ENCODE data around the gene TREX2. TPM values are rescaled to one million over a fixed set of nuclear protein-coding genes. Genes with fewer than 3 reads are reported as not detected.

The TREX2 gene
- total RNA-seq, 1 donor from 2014 or later = 1.9 TPM

DNA sequence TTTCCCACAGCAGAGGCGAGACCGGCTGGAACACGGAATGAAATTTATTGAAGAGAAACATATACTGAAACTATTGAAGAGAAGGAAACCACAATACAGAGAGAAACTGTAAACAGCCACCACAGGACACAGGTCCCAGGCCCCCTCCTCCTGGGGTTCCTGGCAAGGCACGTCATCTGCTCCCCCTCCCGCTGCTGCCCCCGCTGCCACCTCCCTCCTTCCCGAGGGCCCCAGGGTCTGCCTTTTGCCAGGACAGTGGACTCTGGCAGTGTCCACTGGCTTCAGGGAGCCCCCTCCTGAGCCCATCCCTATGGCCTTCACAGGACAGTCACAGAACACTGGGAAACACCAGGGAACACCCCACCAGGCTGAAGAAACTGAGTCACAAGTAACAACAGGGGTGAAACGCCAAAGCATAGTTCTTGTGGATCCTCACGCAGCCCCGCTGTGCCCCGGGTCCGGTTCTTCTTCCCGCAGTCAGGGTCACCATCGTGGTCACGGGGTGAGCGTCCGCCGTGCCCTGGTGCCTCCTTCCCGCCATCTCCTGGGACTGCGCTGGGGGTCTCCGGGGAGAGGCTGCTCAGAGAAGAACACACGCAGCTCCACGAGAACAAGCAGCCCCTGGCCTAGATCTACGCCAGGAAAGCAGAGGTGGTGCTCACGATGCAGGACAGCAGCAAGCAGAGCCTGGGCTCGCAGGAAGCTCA, 50.1 kb downstream of the TREX2 start:
- peak overlapping the region; percentile 35 for H3K4me3 Mint-ChIP-seq
- H3K4me1 Mint-ChIP-seq = peaks cover 16% of the 10 kb centered on the region
- H3K27me3 Mint-ChIP-seq = no peaks in the 10 kb centered on the region
- H3K27ac Mint-ChIP-seq = no peak overlapping the region
- DNase-seq = peak; percentile 64
- H3K36me3 Mint-ChIP-seq (ENCODE audit: low read depth) = no peaks in the 10 kb centered on the region
- intact Hi-C loops (cut with micrococcal nuclease) = no loop called here
- H3K9me3 Mint-ChIP-seq = no peaks in the 10 kb centered on the region

DNA sequence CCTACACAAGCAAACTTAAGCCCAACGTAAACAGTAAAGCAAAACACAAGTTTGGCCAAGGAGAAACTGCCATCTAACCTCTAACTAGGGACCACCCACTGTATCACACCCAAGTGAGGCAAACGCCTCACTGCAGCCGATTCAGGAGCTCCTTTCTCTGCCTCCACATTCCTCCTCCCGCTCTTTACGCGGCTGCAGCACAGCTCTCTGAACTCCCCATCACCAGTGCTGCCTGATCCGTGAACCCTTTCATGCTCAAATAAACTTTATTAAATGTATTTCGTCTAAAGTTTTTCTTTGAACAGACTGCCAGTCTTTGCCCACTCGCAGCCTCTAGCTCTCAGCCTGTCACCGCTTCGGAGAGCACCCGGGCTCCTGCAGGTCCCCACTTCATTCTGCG, 51.2 kb downstream of the TREX2 start:
- intact Hi-C loops (cut with micrococcal nuclease) = no loop called here

More for the DNA sequence above, 51.2 kb downstream of the TREX2 start:
- DNase-seq = no peak
- Mint-ChIP-seq H3K9me3 (no peaks in the 10 kb centered on the region), H3K4me1 (peaks cover 15% of the 10 kb centered on the region), H3K27ac (no peak overlapping the region), H3K27me3 (no peaks in the 10 kb centered on the region), H3K36me3 (ENCODE audit: low read depth) (no peaks in the 10 kb centered on the region), H3K4me3 (no peak overlapping the region)

Other genes with a start within 250 kb of the TREX2 start
- gene PNMA6F, start 124.3 kb downstream of the TREX2 start, total RNA-seq = not detected in 2 replicates
- gene ZNF275, start 111.9 kb downstream of the TREX2 start, total RNA-seq = 20.1 and 22.1 TPM in 2 replicates
- not detected in 2 replicates for gene PNMA6E, start 44.7 kb downstream of the TREX2 start, total RNA-seq
- 1.5 and 1.7 TPM in 2 replicates for gene ZFP92, start 34.6 kb downstream of the TREX2 start, total RNA-seq
- 75.7 and 79.4 TPM in 2 replicates for gene HAUS7, start 24.5 kb upstream of the TREX2 start, total RNA-seq
- gene BGN, start 48.9 kb upstream of the TREX2 start, total RNA-seq = not detected in 2 replicates
- gene ATP2B3, start 71.6 kb upstream of the TREX2 start, total RNA-seq = not detected in 2 replicates
- gene CCNQ, start 153.1 kb upstream of the TREX2 start, total RNA-seq = 27.3 and 28.7 TPM in 2 replicates
- 0.19 and 0.24 TPM in 2 replicates for gene DUSP9, start 201.1 kb upstream of the TREX2 start, total RNA-seq
- 0.36 and 0.84 TPM in 2 replicates for gene PNCK, start 227.8 kb upstream of the TREX2 start, total RNA-seq
- 3.5 TPM in 2 replicates for gene SLC6A8, start 241.9 kb upstream of the TREX2 start, total RNA-seq

Data from activated CD4-positive, alpha-beta T cell treated with anti-CD3 and anti-CD28 coated beads, Interleukin-2, amount 10 ng/mL, durations not matched to agents 24 days and 14 days (primary cell).